NT2/D1 (cell line): ENCODE data around the gene CCDC91.

Experiments
- SUZ12 ChIP-seq: IDR thresholded peaks from 2 replicates; pipeline ENCODE4 v1.6.1; 2011; ENCODE audit not compliant: insufficient read length, insufficient read depth; ENCODE audit errors: extremely low read depth
- YY1 ChIP-seq: IDR thresholded peaks from 2 replicates; pipeline ENCODE4 v1.6.1; 2011; ENCODE audit not compliant: insufficient read length, insufficient read depth
- ZNF274 ChIP-seq: IDR thresholded peaks from 2 replicates; pipeline ENCODE4 v1.6.1; 2011; ENCODE audit warnings: mild to moderate bottlenecking, low read depth, low read length

DNA sequence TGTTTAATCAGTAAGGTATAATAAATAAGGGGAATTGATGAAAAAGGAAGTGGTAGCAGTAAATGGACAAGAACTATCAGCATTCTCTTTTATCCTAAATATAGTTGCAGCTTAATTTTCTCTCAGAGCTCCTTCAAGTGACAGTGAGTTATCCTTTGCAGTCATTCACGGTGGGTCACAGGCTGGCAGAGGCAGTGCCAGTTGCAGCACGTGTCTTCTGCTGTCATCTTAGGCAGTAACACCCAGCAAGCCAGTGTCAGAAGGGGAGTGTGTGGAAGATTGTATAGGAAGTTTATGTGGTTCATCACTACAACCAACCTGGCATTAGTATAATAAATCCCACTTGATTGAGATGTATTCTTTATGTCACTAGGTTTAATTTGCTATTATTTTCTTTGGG lies 170.0 kb downstream of the CCDC91 start:
- TF ChIP-seq YY1, result no peak
- TF ChIP-seq SUZ12, result no peak
- no peak for TF ChIP-seq ZNF274
